ENCODE results near the gene NOS2.
"Not testable (repeated sequence)": the region's sequence is repeated elsewhere in the genome, so short reads cannot be mapped to it uniquely, and the experiment has no call there.

Gene NOS2

GRCh38 chr17:27793906-27794569, 6.3 kb downstream of the NOS2 start:
- in situ Hi-C loops (cut with MboI; ENCODE audit: low sequenced_read_pairs) = no loop called here

GRCh38 chr17:27793168-27793905, 7.0 kb downstream of the NOS2 start:
- in situ Hi-C loops (cut with MboI; ENCODE audit: low sequenced_read_pairs) = no loop called here

- in situ Hi-C loops (cut with MboI; ENCODE audit: low sequenced_read_pairs) = no loop called here
Observed at GRCh38 chr17:27792095-27792494, 8.2 kb downstream of the NOS2 start.

GRCh38 chr17:27788919-27789318, 11.4 kb downstream of the NOS2 start:
- in situ Hi-C loops (cut with MboI; ENCODE audit: low sequenced_read_pairs) = no loop called here

GRCh38 chr17:27783440-27784350, 16.6 kb downstream of the NOS2 start:
- in situ Hi-C loops (cut with MboI; ENCODE audit: low sequenced_read_pairs) = no loop called here

- in situ Hi-C loops (cut with MboI; ENCODE audit: low sequenced_read_pairs) = no loop called here
Observed at GRCh38 chr17:27782791-27783206, 17.5 kb downstream of the NOS2 start.

GRCh38 chr17:27780828-27781404, 19.4 kb downstream of the NOS2 start:
- in situ Hi-C loops (cut with MboI; ENCODE audit: low sequenced_read_pairs) = no loop called here

GRCh38 chr17:27780092-27780827, 20.1 kb downstream of the NOS2 start:
- in situ Hi-C loops (cut with MboI; ENCODE audit: low sequenced_read_pairs) = no loop called here

GRCh38 chr17:27778183-27778582, 22.1 kb downstream of the NOS2 start:
- in situ Hi-C loops (cut with MboI; ENCODE audit: low sequenced_read_pairs) = no loop called here

- in situ Hi-C loops (cut with MboI; ENCODE audit: low sequenced_read_pairs) = no loop called here
Observed at GRCh38 chr17:27776882-27777624, 23.3 kb downstream of the NOS2 start.

- in situ Hi-C loops (cut with MboI; ENCODE audit: low sequenced_read_pairs) = no loop called here
Observed at GRCh38 chr17:27771586-27771985, 28.7 kb downstream of the NOS2 start.

- in situ Hi-C loops (cut with MboI; ENCODE audit: low sequenced_read_pairs) = no loop called here
Observed at GRCh38 chr17:27770877-27771276, 29.5 kb downstream of the NOS2 start.

- in situ Hi-C loops (cut with MboI; ENCODE audit: low sequenced_read_pairs) = no loop called here
Observed at GRCh38 chr17:27768858-27769410, 31.4 kb downstream of the NOS2 start.

- in situ Hi-C loops (cut with MboI; ENCODE audit: low sequenced_read_pairs) = no loop called here
Observed at GRCh38 chr17:27766438-27766837, 33.9 kb downstream of the NOS2 start.

GRCh38 chr17:27765353-27765752, 35.0 kb downstream of the NOS2 start:
- in situ Hi-C loops (cut with MboI; ENCODE audit: low sequenced_read_pairs) = no loop called here

- in situ Hi-C loops (cut with MboI; ENCODE audit: low sequenced_read_pairs) = no loop called here
Observed at GRCh38 chr17:27764589-27764988, 35.7 kb downstream of the NOS2 start.

GRCh38 chr17:27762527-27763305, 37.6 kb downstream of the NOS2 start:
- in situ Hi-C loops (cut with MboI; ENCODE audit: low sequenced_read_pairs) = no loop called here

- in situ Hi-C loops (cut with MboI; ENCODE audit: low sequenced_read_pairs) = not testable (repeated sequence)
Observed at GRCh38 chr17:27760931-27761330, 39.4 kb downstream of the NOS2 start.

Data from HL-60/S4 treated with phorbol 12-myristate 13-acetate at 8.2 ng/mL for 4 days and 3 days (cell line).